ENCODE data around the gene HSPA2.
A peak's percentile ranks its signal among the peaks of the same experiment; 100 is the strongest.
"Not testable (repeated sequence)": the region's sequence is repeated elsewhere in the genome, so short reads cannot be mapped to it uniquely, and the experiment has no call there.

The HSPA2 gene

DNA sequence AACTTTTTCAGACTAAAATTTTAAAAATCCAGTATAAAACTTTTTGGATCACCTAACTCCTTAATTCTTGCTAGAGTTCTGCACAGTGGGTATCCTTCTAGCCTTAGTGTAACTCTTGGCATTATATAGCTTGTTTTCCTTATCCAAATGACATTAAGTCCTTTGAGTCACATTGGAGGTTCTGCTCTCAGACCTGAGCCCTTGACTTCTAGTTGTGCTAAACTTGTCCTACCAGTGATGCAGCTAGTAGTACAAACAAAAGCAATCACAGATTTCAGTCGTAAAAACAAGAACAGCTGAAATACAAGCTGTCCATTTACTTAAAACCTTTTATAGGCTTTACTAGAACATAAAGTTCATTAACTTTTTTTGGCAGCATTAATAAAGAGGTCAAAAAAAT is 25.5 kb upstream of the HSPA2 start:
- no peak overlapping the region for H3K4me3 ChIP-seq (ENCODE audit: insufficient read depth in 1 of 2, low read depth in 1 of 2, low read length in 2 of 2)
- H2BK15ac ChIP-seq (ENCODE audit: low read depth, poor library complexity, severe bottlenecking): no peak overlapping the region
- no peak overlapping the region for H3K27ac ChIP-seq (ENCODE audit: low read length, poor library complexity, severe bottlenecking)
- H2BK5ac ChIP-seq (ENCODE audit: low read depth, low read length, poor library complexity, severe bottlenecking): no peak overlapping the region
- WGBS: 100% methylated on average over 1 of the region's 1 CpG
- no peak overlapping the region for H2BK120ac ChIP-seq (ENCODE audit: low read depth, low read length)
- no peak overlapping the region for H3K4me2 ChIP-seq (ENCODE audit: low read length, poor library complexity, severe bottlenecking)
- no peak overlapping the region for H3K4ac ChIP-seq (ENCODE audit: low read depth in 1 of 2, low read length in 2 of 2)
- no peak overlapping the region for H3K9ac ChIP-seq (ENCODE audit: low read length)
- no peaks in the 10 kb centered on the region for H3K9me3 ChIP-seq (ENCODE audit: control insufficient read depth, low read length)
- H2AK5ac ChIP-seq (ENCODE audit: low read length, severe bottlenecking): no peak overlapping the region
- H3K18ac ChIP-seq (ENCODE audit: low read depth in 1 of 2, low read length in 2 of 2): no peak overlapping the region
- peaks cover 1% of the 10 kb centered on the region for H3K4me1 ChIP-seq (ENCODE audit: control insufficient read depth, insufficient read depth, low read depth, low read length)
- H3K27me3 ChIP-seq (ENCODE audit: control insufficient read depth in 1 of 2, insufficient read depth in 1 of 2, low read length in 2 of 2): no peaks in the 10 kb centered on the region
- H3K36me3 ChIP-seq (ENCODE audit: control insufficient read depth in 1 of 2, insufficient read depth in 2 of 2, low read depth in 1 of 2, low read length in 2 of 2): peaks cover 0 to 5% of the 10 kb centered on the region in 2 experiments
- H2BK12ac ChIP-seq (ENCODE audit: low read length in 2 of 2): no peak overlapping the region
- no peak overlapping the region for H3K14ac ChIP-seq (ENCODE audit: low read length in 2 of 2)
- no peak overlapping the region for H4K8ac ChIP-seq (ENCODE audit: low read length)
- peaks cover 1% of the 10 kb centered on the region for H3K79me1 ChIP-seq (replicated peaks; ENCODE audit: low read length, poor library complexity, severe bottlenecking)
- no peak for DNase-seq
- no peak overlapping the region for H3K23ac ChIP-seq (ENCODE audit: low read length in 2 of 2)
- H4K91ac ChIP-seq (ENCODE audit: low read length): no peak overlapping the region
- H2AFZ ChIP-seq (ENCODE audit: low read depth, low read length): no peak overlapping the region

DNA sequence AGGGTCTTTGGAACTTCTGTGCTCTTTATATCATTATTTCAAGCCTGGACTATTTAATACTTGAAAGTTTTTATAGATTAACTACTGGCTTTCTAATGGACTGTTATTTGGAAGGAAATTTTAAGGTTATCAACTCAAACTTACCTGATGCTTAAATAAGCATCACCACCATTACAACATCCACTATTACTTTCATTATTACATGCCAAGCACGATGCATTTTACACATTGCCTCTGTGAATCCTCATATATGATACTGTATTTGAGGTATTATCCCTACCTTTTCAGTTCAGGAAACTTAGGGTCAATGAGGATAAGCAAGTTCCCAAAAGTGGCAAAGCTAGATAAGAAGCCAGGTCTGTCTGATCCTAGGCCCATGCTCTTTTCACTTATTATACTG is 23.6 kb upstream of the HSPA2 start:
- no peak overlapping the region for H2AFZ ChIP-seq (ENCODE audit: low read depth, low read length)
- no peak overlapping the region for H4K8ac ChIP-seq (ENCODE audit: low read length)
- no peaks in the 10 kb centered on the region for H3K27me3 ChIP-seq (ENCODE audit: control insufficient read depth in 1 of 2, insufficient read depth in 1 of 2, low read length in 2 of 2)
- no peak overlapping the region for H3K18ac ChIP-seq (ENCODE audit: low read depth in 1 of 2, low read length in 2 of 2)
- WGBS: 100% methylated on average over 1 of the region's 1 CpG
- H2BK5ac ChIP-seq (ENCODE audit: low read depth, low read length, poor library complexity, severe bottlenecking): no peak overlapping the region
- H2BK15ac ChIP-seq (ENCODE audit: low read depth, poor library complexity, severe bottlenecking): no peak overlapping the region
- no peaks in the 10 kb centered on the region for H3K79me1 ChIP-seq (replicated peaks; ENCODE audit: low read length, poor library complexity, severe bottlenecking)
- no peak overlapping the region for H2BK12ac ChIP-seq (ENCODE audit: low read length in 2 of 2)
- peaks cover 0 to 7% of the 10 kb centered on the region in 2 experiments for H3K36me3 ChIP-seq (ENCODE audit: control insufficient read depth in 1 of 2, insufficient read depth in 2 of 2, low read depth in 1 of 2, low read length in 2 of 2)
- no peak overlapping the region for H3K4me3 ChIP-seq (ENCODE audit: insufficient read depth in 1 of 2, low read depth in 1 of 2, low read length in 2 of 2)
- no peak overlapping the region for H4K91ac ChIP-seq (ENCODE audit: low read length)
- no peak overlapping the region for H2AK5ac ChIP-seq (ENCODE audit: low read length, severe bottlenecking)
- no peak overlapping the region for H2BK120ac ChIP-seq (ENCODE audit: low read depth, low read length)
- H3K9ac ChIP-seq (ENCODE audit: low read length): no peak overlapping the region
- no peak overlapping the region for H3K27ac ChIP-seq (ENCODE audit: low read length, poor library complexity, severe bottlenecking)
- H3K14ac ChIP-seq (ENCODE audit: low read length in 2 of 2): no peak overlapping the region
- H3K9me3 ChIP-seq (ENCODE audit: control insufficient read depth, low read length): no peaks in the 10 kb centered on the region
- no peak for DNase-seq
- H3K23ac ChIP-seq (ENCODE audit: low read length in 2 of 2): no peak overlapping the region
- H3K4ac ChIP-seq (ENCODE audit: low read depth in 1 of 2, low read length in 2 of 2): no peak overlapping the region
- peaks cover 4% of the 10 kb centered on the region for H3K4me1 ChIP-seq (ENCODE audit: control insufficient read depth, insufficient read depth, low read depth, low read length)
- H3K4me2 ChIP-seq (ENCODE audit: low read length, poor library complexity, severe bottlenecking): no peak overlapping the region

DNA sequence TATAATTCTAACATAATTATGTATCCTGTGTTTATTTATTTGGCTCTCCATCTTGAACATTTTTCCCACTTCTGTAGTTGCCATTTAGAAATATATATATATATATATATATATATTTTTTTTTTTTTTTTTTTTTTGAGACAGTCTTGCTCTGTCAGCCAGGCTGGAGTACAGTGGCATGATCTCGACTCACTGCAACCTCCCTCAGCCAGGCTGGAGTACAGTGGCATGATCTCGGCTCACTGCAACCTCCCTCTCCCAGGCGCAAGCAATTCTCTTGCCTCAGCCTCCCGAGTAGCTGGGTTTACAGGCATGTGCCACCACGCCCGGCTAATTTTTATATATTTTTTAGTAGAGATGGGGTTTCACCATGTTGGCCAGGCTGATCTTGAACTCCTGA is 22.9 kb upstream of the HSPA2 start:
- DNase-seq; H2BK120ac ChIP-seq (ENCODE audit: low read depth, low read length); H3K27ac ChIP-seq (ENCODE audit: low read length, poor library complexity, severe bottlenecking); H3K4me3 ChIP-seq (ENCODE audit: insufficient read depth in 1 of 2, low read depth in 1 of 2, low read length in 2 of 2); H2AK5ac ChIP-seq (ENCODE audit: low read length, severe bottlenecking); H4K8ac ChIP-seq (ENCODE audit: low read length); H3K23ac ChIP-seq (ENCODE audit: low read length in 2 of 2); H2BK15ac ChIP-seq (ENCODE audit: low read depth, poor library complexity, severe bottlenecking); H2BK5ac ChIP-seq (ENCODE audit: low read depth, low read length, poor library complexity, severe bottlenecking); H2BK12ac ChIP-seq (ENCODE audit: low read length in 2 of 2); H3K9me3 ChIP-seq (ENCODE audit: control insufficient read depth, low read length); H3K4ac ChIP-seq (ENCODE audit: low read depth in 1 of 2, low read length in 2 of 2); H3K4me1 ChIP-seq (ENCODE audit: control insufficient read depth, insufficient read depth, low read depth, low read length); H3K79me1 ChIP-seq (replicated peaks; ENCODE audit: low read length, poor library complexity, severe bottlenecking); H3K4me2 ChIP-seq (ENCODE audit: low read length, poor library complexity, severe bottlenecking); H2AFZ ChIP-seq (ENCODE audit: low read depth, low read length); H4K91ac ChIP-seq (ENCODE audit: low read length); H3K9ac ChIP-seq (ENCODE audit: low read length); H3K18ac ChIP-seq (ENCODE audit: low read depth in 1 of 2, low read length in 2 of 2); H3K14ac ChIP-seq (ENCODE audit: low read length in 2 of 2); H3K27me3 ChIP-seq (ENCODE audit: control insufficient read depth in 1 of 2, insufficient read depth in 1 of 2, low read length in 2 of 2): not testable (repeated sequence)
- H3K36me3 ChIP-seq (ENCODE audit: control insufficient read depth in 1 of 2, insufficient read depth in 2 of 2, low read depth in 1 of 2, low read length in 2 of 2): peaks cover 0 to 14% of the 10 kb centered on the region in 2 experiments
- WGBS: 94% methylated on average over 6 of the region's 6 CpGs

DNA sequence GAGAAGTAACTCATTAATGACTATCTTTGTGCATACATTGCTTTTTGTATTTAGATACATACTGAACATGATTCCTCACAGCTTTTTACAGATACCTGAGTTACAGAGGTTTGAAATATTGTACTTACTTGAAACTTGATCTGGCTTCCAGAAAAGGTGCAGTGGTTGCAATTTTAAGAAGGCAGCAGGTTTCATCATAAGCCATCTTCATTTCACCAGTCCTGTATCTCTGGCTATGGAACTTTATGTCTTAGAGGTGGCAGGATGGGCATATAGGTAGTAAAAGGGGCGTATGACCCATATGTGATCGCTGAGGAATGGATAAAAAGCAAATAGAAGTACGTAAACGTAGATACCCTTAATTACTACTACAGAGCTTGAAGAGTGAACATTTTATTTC is 22.3 kb upstream of the HSPA2 start:
- WGBS: 94% methylated on average over 2 of the region's 4 CpGs
- no peak overlapping the region for H4K8ac ChIP-seq (ENCODE audit: low read length)
- H3K4me3 ChIP-seq (ENCODE audit: insufficient read depth in 1 of 2, low read depth in 1 of 2, low read length in 2 of 2): no peak overlapping the region

More for the DNA sequence above, 22.3 kb upstream of the HSPA2 start:
- H3K36me3 ChIP-seq (ENCODE audit: control insufficient read depth in 1 of 2, insufficient read depth in 2 of 2, low read depth in 1 of 2, low read length in 2 of 2): peaks cover 0 to 19% of the 10 kb centered on the region in 2 experiments
- peaks cover 4% of the 10 kb centered on the region for H3K4me1 ChIP-seq (ENCODE audit: control insufficient read depth, insufficient read depth, low read depth, low read length)
- no peak overlapping the region for H3K23ac ChIP-seq (ENCODE audit: low read length in 2 of 2)
- H2BK15ac ChIP-seq (ENCODE audit: low read depth, poor library complexity, severe bottlenecking): no peak overlapping the region
- no peak for DNase-seq
- no peak overlapping the region for H3K18ac ChIP-seq (ENCODE audit: low read depth in 1 of 2, low read length in 2 of 2)
- H3K4ac ChIP-seq (ENCODE audit: low read depth in 1 of 2, low read length in 2 of 2): no peak overlapping the region
- H2AFZ ChIP-seq (ENCODE audit: low read depth, low read length): no peak overlapping the region
- no peak overlapping the region for H2BK12ac ChIP-seq (ENCODE audit: low read length in 2 of 2)
- no peak overlapping the region for H3K14ac ChIP-seq (ENCODE audit: low read length in 2 of 2)
- no peaks in the 10 kb centered on the region for H3K27me3 ChIP-seq (ENCODE audit: control insufficient read depth in 1 of 2, insufficient read depth in 1 of 2, low read length in 2 of 2)
- H3K9me3 ChIP-seq (ENCODE audit: control insufficient read depth, low read length): no peaks in the 10 kb centered on the region
- no peak overlapping the region for H4K91ac ChIP-seq (ENCODE audit: low read length)
- no peak overlapping the region for H2BK120ac ChIP-seq (ENCODE audit: low read depth, low read length)
- H3K4me2 ChIP-seq (ENCODE audit: low read length, poor library complexity, severe bottlenecking): no peak overlapping the region
- peak overlapping the region; percentile 19 for H3K9ac ChIP-seq (ENCODE audit: low read length)
- no peak overlapping the region for H3K27ac ChIP-seq (ENCODE audit: low read length, poor library complexity, severe bottlenecking)
- H3K79me1 ChIP-seq (replicated peaks; ENCODE audit: low read length, poor library complexity, severe bottlenecking): no peaks in the 10 kb centered on the region
- no peak overlapping the region for H2AK5ac ChIP-seq (ENCODE audit: low read length, severe bottlenecking)
- H2BK5ac ChIP-seq (ENCODE audit: low read depth, low read length, poor library complexity, severe bottlenecking): no peak overlapping the region
